SK-N-MC (cell line): ENCODE results near the gene TVP23B.
"Not testable (repeated sequence)": the region's sequence is repeated elsewhere in the genome, so short reads cannot be mapped to it uniquely, and the experiment has no call there.

Source experiments
- EZH2 ChIP-seq: fragments of 200-600 bp; sonication (generic); IDR thresholded peaks from one replicate; pipeline ENCODE4 v1.6.1; 2017; ENCODE audit warnings: antibody characterized with exemption
- FOXP2 ChIP-seq: optimal IDR thresholded peaks from 2 replicates; pipeline ENCODE3; 2011; ENCODE audit warnings: mild to moderate bottlenecking, moderate library complexity; ENCODE audit not compliant: insufficient read depth; ENCODE audit errors: extremely low read length, control extremely low read depth
- POLR2AphosphoS5 ChIP-seq: IDR thresholded peaks from 2 replicates; pipeline ENCODE4 v1.6.1; 2012; ENCODE audit warnings: mild to moderate bottlenecking, low read depth, low read length, borderline replicate concordance

DNA sequence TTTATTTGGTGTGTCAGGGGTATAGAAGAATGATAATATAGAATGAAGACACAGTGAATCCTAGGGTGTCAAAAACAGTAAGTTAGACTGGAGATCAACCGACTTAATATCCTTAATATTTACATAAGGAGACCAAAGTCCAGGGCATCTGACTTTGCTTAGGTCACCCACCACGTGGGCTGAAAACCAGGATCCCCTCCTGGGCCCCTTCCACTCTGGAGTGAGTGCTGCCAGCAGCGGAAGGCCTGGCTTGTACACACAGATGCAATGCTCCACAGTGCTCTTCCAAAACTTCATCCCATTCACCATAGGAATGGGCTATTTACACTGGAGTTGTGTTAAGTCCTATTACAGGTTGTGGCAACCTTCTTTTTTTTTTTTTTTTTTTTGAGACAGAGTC lies 34.4 kb upstream of the TVP23B start:
- not testable (repeated sequence) for TF ChIP-seq POLR2AphosphoS5, EZH2, FOXP2
